ENCODE data around the gene CNTNAP4. TPM values are rescaled to one million over a fixed set of nuclear protein-coding genes. Genes with fewer than 3 reads are reported as not detected.

CNTNAP4 gene
- total and polyA plus RNA-seq, 10 of the 15 experiments (the other 5 are each of a cell fraction or from before 2014, with no cell fraction given): 0.45 to 1.9 (median 0.90) TPM

- H3K27me3 ChIP-seq (replicated peaks in 1 of 2; ENCODE audit: control insufficient read depth in 2 of 2, insufficient read depth in 2 of 2, low read length in 1 of 2): no peaks in the 10 kb centered on the region
- CTCF ChIA-PET: no interaction called here
- in situ Hi-C loops (cut with MboI): no loop called here
Measured at GRCh38 chr16:76387994-76388393, 110.8 kb downstream of the CNTNAP4 start.

GRCh38 chr16:76389126-76389525, 111.9 kb downstream of the CNTNAP4 start:
- Histone ChIP-seq H4K20me1 (ENCODE audit: control insufficient read depth, insufficient read depth) (no peaks in the 10 kb centered on the region), H3K27ac (ENCODE audit: control insufficient read depth, insufficient read depth) (no peak overlapping the region), H3K36me3 (ENCODE audit: control insufficient read depth in 2 of 2, insufficient read depth in 2 of 2, low read length in 1 of 2) (no peaks in the 10 kb centered on the region), H3K9ac (ENCODE audit: control insufficient read depth, insufficient read depth, low read length) (no peak overlapping the region), H3K4me3 (no peak overlapping the region), H3K9me3 (replicated peaks; ENCODE audit: control insufficient read depth, insufficient read depth, low read length) (no peaks in the 10 kb centered on the region), H3K4me2 (ENCODE audit: control insufficient read depth, insufficient read depth) (no peak overlapping the region), H3K4me1 (ENCODE audit: control insufficient read depth, insufficient read depth, low read length) (no peaks in the 10 kb centered on the region), H3K79me2 (ENCODE audit: control insufficient read depth, insufficient read depth, low read length) (no peaks in the 10 kb centered on the region), H3K27me3 (replicated peaks in 1 of 2; ENCODE audit: control insufficient read depth in 2 of 2, insufficient read depth in 2 of 2, low read length in 1 of 2) (no peaks in the 10 kb centered on the region), H2AFZ (ENCODE audit: control insufficient read depth, low read depth, low read length) (no peak overlapping the region)
- FAIRE-seq (no peak), ATAC-seq (no peak), DNase-seq (ENCODE audit: low read depth, low spot score) (no peak)
- TF ChIP-seq KDM1A (IDR thresholded peaks at IDR 0.05; ENCODE audit: borderline replicate concordance): no peak
- TF ChIP-seq ZBTB4 (CRISPR knock-in tag; IDR thresholded peaks at IDR 0.05): no peak
- TF ChIP-seq ZBED1 (IDR thresholded peaks at IDR 0.05; ENCODE audit: borderline replicate concordance): no peak
- TF ChIP-seq PBX3 (IDR thresholded peaks at IDR 0.05; ENCODE audit: insufficient replicate concordance, low read depth, low read length): no peak
- no peak for TF ChIP-seq SIN3A (IDR thresholded peaks at IDR 0.05; ENCODE audit: low read depth, low read length)
- no peak for TF ChIP-seq KAT2A (conservative IDR thresholded peaks at IDR 0.05; ENCODE audit: control insufficient read depth, low read depth, low read length)
- in situ Hi-C loops (cut with MboI) (no loop called here), intact Hi-C loops (cut with micrococcal nuclease; ENCODE audit: unreplicated experiment) (no loop called here)
- CTCF ChIA-PET: no interaction called here
- BruUV-seq (replicated peaks): no TSS peak
- WGBS (ENCODE audit: insufficient coverage, insufficient replicate concordance, low lambda C conversion rate, missing lambda C conversion rate): 19% methylated on average over 6 of the region's 6 CpGs
- SMC1A ChIA-PET (ENCODE audit: uncharacterized antibody, unreplicated experiment): no interaction called here
- POLR2A ChIA-PET: no interaction called here
- RAD21 ChIA-PET (ENCODE audit: unreplicated experiment): no interaction called here

More at GRCh38 chr16:76387994-76388393, 110.8 kb downstream of the CNTNAP4 start:
- no peak for FAIRE-seq
- 0% methylated on average over 2 of the region's 2 CpGs for whole genome bisulfite sequencing (ENCODE audit: insufficient coverage, insufficient replicate concordance, low lambda C conversion rate, missing lambda C conversion rate)
- ChIA-PET RAD21 (ENCODE audit: unreplicated experiment) (no interaction called here), SMC1A (ENCODE audit: uncharacterized antibody, unreplicated experiment) (no interaction called here), POLR2A (no interaction called here)
- no peak overlapping the region for H3K4me3 ChIP-seq
- no peak for ATAC-seq
- intact Hi-C loops (cut with micrococcal nuclease; ENCODE audit: unreplicated experiment): no loop called here
- no peak overlapping the region for H2AFZ ChIP-seq (ENCODE audit: control insufficient read depth, low read depth, low read length)
- TF ChIP-seq LARP7 (IDR thresholded peaks at IDR 0.05) (no peak), TBL1XR1 (IDR thresholded peaks at IDR 0.05; ENCODE audit: low read depth, low read length) (no peak), ELK1 (IDR thresholded peaks at IDR 0.05; ENCODE audit: low read depth, low read length) (no peak), MYB (IDR thresholded peaks at IDR 0.05; ENCODE audit: borderline replicate concordance, low read depth, low read length) (no peak), TAF1 (IDR thresholded peaks at IDR 0.05; ENCODE audit: borderline replicate concordance, low read depth, low read length) (no peak)
- H3K27ac ChIP-seq (ENCODE audit: control insufficient read depth, insufficient read depth): no peak overlapping the region
- H3K9me3 ChIP-seq (replicated peaks; ENCODE audit: control insufficient read depth, insufficient read depth, low read length): no peaks in the 10 kb centered on the region
- H3K4me1 ChIP-seq (ENCODE audit: control insufficient read depth, insufficient read depth, low read length): no peaks in the 10 kb centered on the region
- no peaks in the 10 kb centered on the region for H3K79me2 ChIP-seq (ENCODE audit: control insufficient read depth, insufficient read depth, low read length)
- no peak overlapping the region for H3K4me2 ChIP-seq (ENCODE audit: control insufficient read depth, insufficient read depth)
- BruUV-seq (replicated peaks): no TSS peak
- no peaks in the 10 kb centered on the region for H4K20me1 ChIP-seq (ENCODE audit: control insufficient read depth, insufficient read depth)
- no peak overlapping the region for H3K9ac ChIP-seq (ENCODE audit: control insufficient read depth, insufficient read depth, low read length)
- H3K36me3 ChIP-seq (ENCODE audit: control insufficient read depth in 2 of 2, insufficient read depth in 2 of 2, low read length in 1 of 2): no peaks in the 10 kb centered on the region
- no peak for DNase-seq (ENCODE audit: low read depth, low spot score)

Measured in GM12878 (cell line).